MM.1S (cell line): ENCODE results near the gene LRRC74B.
"Not testable (repeated sequence)": the region's sequence is repeated elsewhere in the genome, so short reads cannot be mapped to it uniquely, and the experiment has no call there.

ENCODE experiments used
- DNase-seq: peaks from one replicate; pipeline ENCODE4 v3.0.0-alpha.2; 2015
- H2AFZ ChIP-seq: fragments of 300-600 bp; sonication (generic); 2 replicates; pipeline ENCODE4 v1.6.0; 2016; ENCODE audit warnings: antibody characterized with exemption, low read length
- H3F3A ChIP-seq: fragments of 300-600 bp; sonication (generic); 2 replicates; pipeline ENCODE4 v1.6.1; 2016; ENCODE audit warnings: mild to moderate bottlenecking, antibody characterized with exemption, low read length, moderate library complexity, mixed read lengths; ENCODE audit not compliant: insufficient read depth
- H3K27ac ChIP-seq: fragments of 300-600 bp; sonication (generic); 2 replicates; pipeline ENCODE4 v1.5.1; 2016; ENCODE audit warnings: mild to moderate bottlenecking, low read length
- H3K27me3 ChIP-seq: fragments of 300-600 bp; sonication (generic); replicated peaks from 2 replicates; pipeline ENCODE4 v1.6.0; 2016; ENCODE audit warnings: low read length; ENCODE audit not compliant: insufficient read depth
- H3K36me3 ChIP-seq: fragments of 300-600 bp; sonication (generic); replicated peaks from 2 replicates; pipeline ENCODE4 v1.6.1; 2016; ENCODE audit warnings: mild to moderate bottlenecking, low read length, mixed read lengths; ENCODE audit not compliant: insufficient read depth
- H3K4me1 ChIP-seq: fragments of 300-600 bp; sonication (generic); 2 replicates; pipeline ENCODE4 v1.6.1; 2016; ENCODE audit warnings: low read length, mixed read lengths
- H3K4me2 ChIP-seq: fragments of 300-600 bp; sonication (generic); 2 replicates; pipeline ENCODE4 v1.6.0; 2016; ENCODE audit warnings: low read depth, low read length
- H3K4me3 ChIP-seq: fragments of 300-600 bp; sonication (generic); 2 replicates; pipeline ENCODE4 v1.5.1; 2016; ENCODE audit warnings: low read length, mixed read lengths
- H3K79me2 ChIP-seq: fragments of 300-600 bp; sonication (generic); 2 replicates; pipeline ENCODE4 v1.6.1; 2016; ENCODE audit warnings: mixed run types, low read length, mixed read lengths
- H3K9ac ChIP-seq: fragments of 300-600 bp; sonication (generic); 2 replicates; pipeline ENCODE4 v1.6.1; 2016; ENCODE audit warnings: low read length, mixed read lengths
- H3K9me2 ChIP-seq: fragments of 300-600 bp; sonication (generic); replicated peaks from 2 replicates; pipeline ENCODE4 v1.6.1; 2016; ENCODE audit warnings: mild to moderate bottlenecking, low read length, mixed read lengths; ENCODE audit not compliant: insufficient read depth
- H3K9me3 ChIP-seq: fragments of 300-600 bp; sonication (generic); replicated peaks from 2 replicates; pipeline ENCODE4 v1.6.1; 2016; ENCODE audit warnings: mild to moderate bottlenecking, low read length, mixed read lengths; ENCODE audit not compliant: insufficient read depth
- H4K20me1 ChIP-seq: fragments of 300-600 bp; sonication (generic); 2 replicates; pipeline ENCODE4 v1.6.1; 2016; ENCODE audit warnings: mild to moderate bottlenecking, low read length, moderate library complexity, mixed read lengths; ENCODE audit not compliant: insufficient read depth
- CTCF ChIP-seq: fragments of 300-600 bp; sonication (generic); IDR thresholded peaks from 2 replicates; pipeline ENCODE4 v1.5.1; 2016; ENCODE audit warnings: antibody characterized with exemption, low read length, mixed read lengths
- EZH2 ChIP-seq: fragments of 300-600 bp; sonication (generic); optimal IDR thresholded peaks from 2 replicates; pipeline ENCODE3; 2017; ENCODE audit warnings: low read depth, mild to moderate bottlenecking, antibody characterized with exemption, low read length, mixed read lengths
- EZH2phosphoT487 ChIP-seq: fragments of 300-600 bp; sonication (generic); IDR thresholded peaks from 2 replicates; pipeline ENCODE4 v1.6.1; 2018; ENCODE audit warnings: antibody characterized with exemption, low read length

The LRRC74B gene

GRCh38 chr22:21087119-21087518 lies 41.4 kb downstream of the LRRC74B start:
- Histone ChIP-seq H3K9me2 (no peaks in the 10 kb centered on the region), H3F3A (no peaks in the 10 kb centered on the region), H3K4me3 (no peak overlapping the region), H2AFZ (no peak overlapping the region), H3K79me2 (no peaks in the 10 kb centered on the region), H3K36me3 (no peaks in the 10 kb centered on the region), H3K27me3 (peaks cover 9% of the 10 kb centered on the region), H4K20me1 (no peaks in the 10 kb centered on the region), H3K9ac (no peak overlapping the region), H3K4me1 (no peaks in the 10 kb centered on the region), H3K27ac (no peak overlapping the region), H3K9me3 (no peaks in the 10 kb centered on the region), H3K4me2 (no peak overlapping the region)
- DNase-seq = no peak
- TF ChIP-seq EZH2phosphoT487 (no peak), CTCF (no peak), EZH2 (no peak)

GRCh38 chr22:21087926-21088325 lies 42.2 kb downstream of the LRRC74B start:
- not testable (repeated sequence) for H3K4me2 ChIP-seq, H2AFZ ChIP-seq, H4K20me1 ChIP-seq, H3K9me3 ChIP-seq, H3F3A ChIP-seq, H3K79me2 ChIP-seq, H3K27ac ChIP-seq, H3K27me3 ChIP-seq, DNase-seq, H3K9me2 ChIP-seq, H3K36me3 ChIP-seq, H3K4me3 ChIP-seq, H3K4me1 ChIP-seq, H3K9ac ChIP-seq

GRCh38 chr22:21091220-21091619 lies 45.5 kb downstream of the LRRC74B start:
- not testable (repeated sequence) for H3K9ac ChIP-seq, DNase-seq, H3K36me3 ChIP-seq, H3K9me3 ChIP-seq, H3F3A ChIP-seq, H2AFZ ChIP-seq, H3K4me3 ChIP-seq, H3K27ac ChIP-seq, H3K79me2 ChIP-seq, H3K4me1 ChIP-seq, H4K20me1 ChIP-seq, H3K9me2 ChIP-seq, H3K4me2 ChIP-seq
- H3K27me3 ChIP-seq = peaks cover 11% of the 10 kb centered on the region

- no peaks in the 10 kb centered on the region for H3K4me1 ChIP-seq
- DNase-seq = no peak
- no peak for TF ChIP-seq CTCF
- no peak for TF ChIP-seq EZH2
- TF ChIP-seq EZH2phosphoT487 = no peak
- peaks cover 10% of the 10 kb centered on the region for H3K27me3 ChIP-seq
- H3K79me2 ChIP-seq = no peaks in the 10 kb centered on the region
- no peak overlapping the region for H2AFZ ChIP-seq
- no peaks in the 10 kb centered on the region for H3K9me3 ChIP-seq
- H3K27ac ChIP-seq = no peak overlapping the region
- H3F3A ChIP-seq = no peaks in the 10 kb centered on the region
- H3K9ac ChIP-seq = no peak overlapping the region
- H3K4me2 ChIP-seq = no peak overlapping the region
- H4K20me1 ChIP-seq = no peaks in the 10 kb centered on the region
- H3K9me2 ChIP-seq = no peaks in the 10 kb centered on the region
- no peaks in the 10 kb centered on the region for H3K36me3 ChIP-seq
- no peak overlapping the region for H3K4me3 ChIP-seq
Measured at GRCh38 chr22:21092797-21093554, 47.2 kb downstream of the LRRC74B start.

- not testable (repeated sequence) for H3F3A ChIP-seq, H2AFZ ChIP-seq, H3K4me1 ChIP-seq, H3K9me2 ChIP-seq, H3K4me2 ChIP-seq, H3K9ac ChIP-seq, H4K20me1 ChIP-seq, H3K79me2 ChIP-seq, H3K4me3 ChIP-seq, H3K36me3 ChIP-seq, DNase-seq, H3K27ac ChIP-seq, H3K9me3 ChIP-seq
- peaks cover 10% of the 10 kb centered on the region for H3K27me3 ChIP-seq
Measured at GRCh38 chr22:21093555-21094137, 47.9 kb downstream of the LRRC74B start.
